HepG2 (cell line): ENCODE measurements around the gene MZT1. TPM values are rescaled to one million over a fixed set of nuclear protein-coding genes. Genes with fewer than 3 reads are reported as not detected.

Source experiments
- ARNT2 ChIP-seq: sonication (generic); formaldehyde crosslinking; IDR thresholded peaks from 2 replicates; pipeline ENCODE4 v1.8.0; 2022; ENCODE audit warnings: mild to moderate bottlenecking, low read depth, missing genetic modification reagents, moderate library complexity
- CEBPZ ChIP-seq: IDR thresholded peaks from 2 replicates; pipeline ENCODE4 v1.6.1; 2012; ENCODE audit warnings: low read length, improper control_type of control experiment
- CHD4 ChIP-seq: fragments of 200-600 bp; sonication (generic); IDR thresholded peaks from 2 replicates; pipeline ENCODE4 v1.7.0; 2017; ENCODE audit warnings: mild to moderate bottlenecking, low read length, borderline replicate concordance
- DDIT3 ChIP-seq: sonication (generic); formaldehyde crosslinking; IDR thresholded peaks from 2 replicates; pipeline ENCODE4 v1.4.0; 2020; ENCODE audit warnings: mild to moderate bottlenecking, missing genetic modification reagents
- GZF1 ChIP-seq: sonication (generic); formaldehyde crosslinking; IDR thresholded peaks from 2 replicates; pipeline ENCODE4 v1.5.1; 2020; ENCODE audit warnings: mild to moderate bottlenecking, missing genetic modification reagents
- HMG20A ChIP-seq: IDR thresholded peaks from 2 replicates; pipeline ENCODE4 v1.6.1; 2016; ENCODE audit warnings: borderline replicate concordance
- HNF4G ChIP-seq, 2 experiments: sonication (generic) in 1 of 2; formaldehyde crosslinking in 1 of 2; IDR thresholded peaks; 2 replicates each; pipeline versions ENCODE4 v1.4.0 to v1.6.1; 2011 to 2020; ENCODE audit warnings: borderline replicate concordance in 2 of 2, low read depth in 2 of 2, mild to moderate bottlenecking in 2 of 2, low read length in 1 of 2, missing genetic modification reagents in 1 of 2, moderate library complexity in 1 of 2
- PBX3 ChIP-seq: sonication (generic); formaldehyde crosslinking; IDR thresholded peaks from 2 replicates; pipeline ENCODE4 v1.8.1; 2023; ENCODE audit warnings: missing genetic modification reagents, inconsistent platforms, borderline replicate concordance
- PHF5A ChIP-seq: IDR thresholded peaks from one replicate; pipeline ENCODE4 v1.6.1; 2018; ENCODE audit warnings: low read depth, missing genetic modification reagents; ENCODE audit not compliant: unreplicated experiment
- POLR2G ChIP-seq: fragments of 200-400 bp; formaldehyde crosslinking; IDR thresholded peaks from 2 replicates; pipeline ENCODE4 v1.6.1; 2018; ENCODE audit warnings: mild to moderate bottlenecking, low read depth, low read length, moderate library complexity
- REPIN1 ChIP-seq: sonication (generic); formaldehyde crosslinking; IDR thresholded peaks from 2 replicates; pipeline ENCODE4 v1.8.0; 2022; ENCODE audit warnings: missing genetic modification reagents, low read depth, mild to moderate bottlenecking, borderline replicate concordance
- TRIM22 ChIP-seq: fragments of 450-650 bp; IDR thresholded peaks from 2 replicates; pipeline ENCODE4 v1.6.1; 2017
- ZC3H4 ChIP-seq: sonication (generic); formaldehyde crosslinking; IDR thresholded peaks from 2 replicates; pipeline ENCODE4 v1.4.0; 2020; ENCODE audit warnings: missing genetic modification reagents, borderline replicate concordance
- ZNF235 ChIP-seq: sonication (generic); formaldehyde crosslinking; IDR thresholded peaks from 2 replicates; pipeline ENCODE4 v1.8.1; 2023; ENCODE audit warnings: mild to moderate bottlenecking, missing genetic modification reagents, borderline replicate concordance
- ZNF251 ChIP-seq: sonication (generic); formaldehyde crosslinking; IDR thresholded peaks from 2 replicates; pipeline ENCODE4 v1.9.0; 2021; ENCODE audit warnings: mild to moderate bottlenecking, missing genetic modification reagents
- ZNF468 ChIP-seq: sonication (generic); formaldehyde crosslinking; IDR thresholded peaks from 2 replicates; pipeline ENCODE4 v1.8.0; 2022; ENCODE audit warnings: mild to moderate bottlenecking, moderate library complexity, missing genetic modification reagents
- ZNF652 ChIP-seq: IDR thresholded peaks from 2 replicates; pipeline ENCODE4 v1.6.1; 2016; ENCODE audit warnings: low read depth, borderline replicate concordance
- ZNF704 ChIP-seq: sonication (generic); formaldehyde crosslinking; IDR thresholded peaks from 2 replicates; pipeline ENCODE4 v1.8.1; 2023; ENCODE audit warnings: mild to moderate bottlenecking, inconsistent platforms, moderate library complexity, missing genetic modification reagents, borderline replicate concordance
- ZNF776 ChIP-seq: sonication (generic); formaldehyde crosslinking; IDR thresholded peaks from 2 replicates; pipeline ENCODE4 v1.4.0; 2020; ENCODE audit warnings: mild to moderate bottlenecking, missing genetic modification reagents
- ZNF780A ChIP-seq: sonication (generic); formaldehyde crosslinking; IDR thresholded peaks from 2 replicates; pipeline ENCODE4 v1.8.0; 2022; ENCODE audit warnings: mild to moderate bottlenecking, missing genetic modification reagents, moderate library complexity
- ZSCAN20 ChIP-seq: sonication (generic); formaldehyde crosslinking; IDR thresholded peaks from 2 replicates; pipeline ENCODE4 v1.4.0; 2020; ENCODE audit warnings: missing genetic modification reagents, mild to moderate bottlenecking, borderline replicate concordance
- polyA plus RNA-seq, 8 experiments: library from polyadenylated mRNA; depleted of rRNA in 3 of 8; stranded (reverse) in 7 of 8; unstranded in 1 of 8; fragments of >200 nt; fragmentation: Illumina TruSeq in 4 of 8; extraction: Trizol in 4 of 8; gene quantifications; 2 replicates each; pipeline versions ENCODE4 v1.2.1 to v1.2.3, GENCODE V29; 2011 to 2016; ENCODE audit warnings: low read depth in 4 of 8, missing spikeins in 1 of 8, mixed read lengths in 1 of 8; ENCODE audit not compliant: insufficient read depth in 1 of 8
- total RNA-seq, 5 experiments: library from RNA; depleted of rRNA; stranded (reverse); fragments of >200 nt; fragmentation: Illumina TruSeq; extraction: Trizol; gene quantifications; 2 replicates each; pipeline ENCODE4 v1.2.3, GENCODE V29; 2016; ENCODE audit warnings: low read depth in 1 of 5

Gene MZT1
- total and polyA plus RNA-seq, 2 of the 13 experiments (the other 11 are each of a cell fraction or from before 2014, with no cell fraction given): 11.7 to 17.2 TPM

GRCh38 chr13:72727417-72728289 is at the start of gene MZT1, which contains the start of gene BORA (continued):
- TF ChIP-seq ZNF468 (CRISPR knock-in tag) (peak; percentile 99), CHD4 (no peak), PBX3 (CRISPR knock-in tag) (no peak), POLR2G (peak; percentile 81), ZNF652 (no peak), ZSCAN20 (CRISPR knock-in tag) (no peak), ZNF776 (CRISPR knock-in tag) (peak; percentile 86; the same call in 1 of the 2 replicates), DDIT3 (CRISPR knock-in tag) (no peak), ZNF704 (CRISPR knock-in tag) (peak; percentile 60; the same call in 1 of the 2 replicates), PHF5A (CRISPR knock-in tag) (peak; percentile 35), HMG20A (no peak), TRIM22 (no peak), ZNF235 (CRISPR knock-in tag) (0 out of 2 replicates have a peak, but pooled peaks have one; percentile 29), REPIN1 (CRISPR knock-in tag) (peak; percentile 98), ARNT2 (CRISPR knock-in tag) (peak; percentile 100), HNF4G (IDR thresholded peaks at IDR 0.05; ENCODE audit: borderline replicate concordance, low read depth, low read length) (no peak), HNF4G (CRISPR knock-in tag; IDR thresholded peaks at IDR 0.05; ENCODE audit: borderline replicate concordance, low read depth) (no peak; the same call in 1 of the 2 replicates), CEBPZ (no peak), ZNF780A (CRISPR knock-in tag) (peak; percentile 99), ZNF251 (CRISPR knock-in tag) (no peak), ZC3H4 (CRISPR knock-in tag) (no peak), GZF1 (CRISPR knock-in tag) (no peak)
